ENCODE results near the gene CLCF1. TPM values are rescaled to one million over a fixed set of nuclear protein-coding genes. Genes with fewer than 3 reads are reported as not detected.
A peak's percentile ranks its signal among the peaks of the same experiment; 100 is the strongest.

CLCF1 gene
- total and polyA plus RNA-seq, 2 of the 13 experiments (the other 11 are each of a cell fraction or from before 2014, with no cell fraction given) = 0.49 to 0.78 TPM

DNA sequence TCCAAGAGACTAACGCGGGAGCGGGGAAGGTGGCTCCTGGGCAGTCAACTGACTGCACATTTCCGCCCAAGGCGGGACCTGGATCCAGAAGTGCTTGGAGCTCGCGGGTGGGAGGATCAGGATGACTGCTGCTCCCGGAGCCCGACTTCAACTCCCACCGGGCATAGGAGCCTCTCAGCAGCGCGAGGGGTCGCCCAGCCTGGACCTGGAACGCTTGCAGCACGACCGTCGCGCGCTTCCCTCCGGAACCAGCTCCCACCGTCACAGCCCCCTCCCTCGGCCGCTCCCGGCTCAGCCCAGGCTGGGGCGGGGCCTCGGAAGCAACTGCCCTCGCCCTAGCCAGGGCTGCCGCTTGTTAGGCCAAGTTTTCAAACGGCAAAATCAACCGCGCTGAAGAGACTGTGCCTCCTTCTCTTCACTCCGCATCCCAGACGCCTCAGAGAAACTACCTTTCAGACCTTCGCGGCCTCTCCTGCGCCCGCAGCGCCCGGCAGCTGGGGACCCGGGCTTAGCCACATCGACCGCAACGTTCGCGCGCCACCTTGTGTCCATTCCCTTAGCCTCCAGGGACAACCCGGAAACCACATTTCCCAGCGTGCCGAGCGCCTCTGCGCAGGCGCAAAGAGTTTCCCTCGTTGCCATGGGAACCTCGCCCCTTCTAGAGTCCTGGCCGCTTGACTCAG, 56.1 kb downstream of the CLCF1 start (continued):
- TF ChIP-seq MBNL3 (CRISPR knock-in tag; conservative IDR thresholded peaks at IDR 0.05) (no peak), MLLT10 (CRISPR knock-in tag; IDR thresholded peaks at IDR 0.05) (no peak), ZSCAN20 (CRISPR knock-in tag; IDR thresholded peaks at IDR 0.05; ENCODE audit: borderline replicate concordance) (peak; percentile 87; the same call in 1 of the 2 replicates), CBX1 (IDR thresholded peaks at IDR 0.05; ENCODE audit: low read depth) (no peak), SRSF1 (optimal IDR thresholded peaks at IDR 0.05; ENCODE audit: low read depth, low read length) (no peak), XRCC5 (optimal IDR thresholded peaks at IDR 0.05; ENCODE audit: low read length) (peak; percentile 80), FOXM1 (CRISPR knock-in tag; IDR thresholded peaks at IDR 0.05) (peak; percentile 69; the same call in 1 of the 2 replicates), SRSF4 (IDR thresholded peaks at IDR 0.05; ENCODE audit: low read depth, low read length, poor library complexity, severe bottlenecking) (no peak), ZMAT5 (CRISPR knock-in tag; IDR thresholded peaks at IDR 0.05; ENCODE audit: borderline replicate concordance, low read depth) (no peak), TBX2 (CRISPR knock-in tag; IDR thresholded peaks at IDR 0.05; ENCODE audit: borderline replicate concordance) (peak; percentile 81), SNAPC2 (CRISPR knock-in tag; IDR thresholded peaks at IDR 0.05) (no peak), HNRNPL (IDR thresholded peaks at IDR 0.05; ENCODE audit: low read depth, low read length) (0 out of 2 replicates have a peak, but pooled peaks have one; percentile 21), ELF4 (CRISPR knock-in tag; IDR thresholded peaks at IDR 0.05; ENCODE audit: borderline replicate concordance) (peak; percentile 87), SNRNP70 (IDR thresholded peaks at IDR 0.05; ENCODE audit: low read depth, low read length) (no peak), ELK4 (CRISPR knock-in tag; IDR thresholded peaks at IDR 0.05; ENCODE audit: borderline replicate concordance) (no peak)
- TF ChIP-seq, protein P1, sequence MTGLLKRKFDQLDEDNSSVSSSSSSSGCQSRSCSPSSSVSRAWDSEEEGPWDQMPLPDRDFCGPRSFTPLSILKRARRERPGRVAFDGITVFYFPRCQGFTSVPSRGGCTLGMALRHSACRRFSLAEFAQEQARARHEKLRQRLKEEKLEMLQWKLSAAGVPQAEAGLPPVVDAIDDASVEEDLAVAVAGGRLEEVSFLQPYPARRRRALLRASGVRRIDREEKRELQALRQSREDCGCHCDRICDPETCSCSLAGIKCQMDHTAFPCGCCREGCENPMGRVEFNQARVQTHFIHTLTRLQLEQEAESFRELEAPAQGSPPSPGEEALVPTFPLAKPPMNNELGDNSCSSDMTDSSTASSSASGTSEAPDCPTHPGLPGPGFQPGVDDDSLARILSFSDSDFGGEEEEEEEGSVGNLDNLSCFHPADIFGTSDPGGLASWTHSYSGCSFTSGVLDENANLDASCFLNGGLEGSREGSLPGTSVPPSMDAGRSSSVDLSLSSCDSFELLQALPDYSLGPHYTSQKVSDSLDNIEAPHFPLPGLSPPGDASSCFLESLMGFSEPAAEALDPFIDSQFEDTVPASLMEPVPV (CRISPR knock-in tag; IDR thresholded peaks at IDR 0.05) = 0 out of 2 replicates have a peak, but pooled peaks have one; percentile 55
- TF ChIP-seq, protein P2, sequence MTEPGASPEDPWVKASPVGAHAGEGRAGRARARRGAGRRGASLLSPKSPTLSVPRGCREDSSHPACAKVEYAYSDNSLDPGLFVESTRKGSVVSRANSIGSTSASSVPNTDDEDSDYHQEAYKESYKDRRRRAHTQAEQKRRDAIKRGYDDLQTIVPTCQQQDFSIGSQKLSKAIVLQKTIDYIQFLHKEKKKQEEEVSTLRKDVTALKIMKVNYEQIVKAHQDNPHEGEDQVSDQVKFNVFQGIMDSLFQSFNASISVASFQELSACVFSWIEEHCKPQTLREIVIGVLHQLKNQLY (CRISPR knock-in tag; IDR thresholded peaks at IDR 0.05) = no peak
- TF ChIP-seq, protein P3, sequence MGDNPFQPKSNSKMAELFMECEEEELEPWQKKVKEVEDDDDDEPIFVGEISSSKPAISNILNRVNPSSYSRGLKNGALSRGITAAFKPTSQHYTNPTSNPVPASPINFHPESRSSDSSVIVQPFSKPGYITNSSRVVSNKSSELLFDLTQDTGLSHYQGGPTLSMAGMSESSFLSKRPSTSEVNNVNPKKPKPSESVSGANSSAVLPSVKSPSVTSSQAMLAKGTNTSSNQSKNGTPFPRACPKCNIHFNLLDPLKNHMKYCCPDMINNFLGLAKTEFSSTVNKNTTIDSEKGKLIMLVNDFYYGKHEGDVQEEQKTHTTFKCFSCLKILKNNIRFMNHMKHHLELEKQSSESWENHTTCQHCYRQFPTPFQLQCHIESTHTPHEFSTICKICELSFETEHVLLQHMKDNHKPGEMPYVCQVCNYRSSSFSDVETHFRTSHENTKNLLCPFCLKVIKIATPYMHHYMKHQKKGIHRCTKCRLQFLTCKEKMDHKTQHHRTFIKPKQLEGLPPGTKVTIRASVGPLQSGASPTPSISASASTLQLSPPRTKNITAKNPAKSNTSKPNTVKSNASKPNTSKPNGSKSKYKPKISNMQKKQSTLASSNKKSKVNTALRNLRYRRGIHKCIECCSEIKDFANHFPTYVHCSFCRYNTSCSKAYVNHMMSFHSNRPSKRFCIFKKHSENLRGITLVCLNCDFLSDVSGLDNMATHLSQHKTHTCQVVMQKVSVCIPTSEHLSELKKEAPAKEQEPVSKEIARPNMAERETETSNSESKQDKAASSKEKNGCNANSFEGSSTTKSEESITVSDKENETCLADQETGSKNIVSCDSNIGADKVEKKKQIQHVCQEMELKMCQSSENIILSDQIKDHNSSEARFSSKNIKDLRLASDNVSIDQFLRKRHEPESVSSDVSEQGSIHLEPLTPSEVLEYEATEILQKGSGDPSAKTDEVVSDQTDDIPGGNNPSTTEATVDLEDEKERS (CRISPR knock-in tag; IDR thresholded peaks at IDR 0.05) = no peak; the same call in 1 of the 2 replicates
- TF ChIP-seq, protein P4, sequence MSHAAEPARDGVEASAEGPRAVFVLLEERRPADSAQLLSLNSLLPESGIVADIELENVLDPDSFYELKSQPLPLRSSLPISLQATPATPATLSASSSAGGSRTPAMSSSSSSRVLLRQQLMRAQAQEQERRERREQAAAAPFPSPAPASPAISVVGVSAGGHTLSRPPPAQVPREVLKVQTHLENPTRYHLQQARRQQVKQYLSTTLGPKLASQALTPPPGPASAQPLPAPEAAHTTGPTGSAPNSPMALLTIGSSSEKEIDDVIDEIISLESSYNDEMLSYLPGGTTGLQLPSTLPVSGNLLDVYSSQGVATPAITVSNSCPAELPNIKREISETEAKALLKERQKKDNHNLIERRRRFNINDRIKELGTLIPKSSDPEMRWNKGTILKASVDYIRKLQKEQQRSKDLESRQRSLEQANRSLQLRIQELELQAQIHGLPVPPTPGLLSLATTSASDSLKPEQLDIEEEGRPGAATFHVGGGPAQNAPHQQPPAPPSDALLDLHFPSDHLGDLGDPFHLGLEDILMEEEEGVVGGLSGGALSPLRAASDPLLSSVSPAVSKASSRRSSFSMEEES (CRISPR knock-in tag; IDR thresholded peaks at IDR 0.05) = peak; percentile 10; the same call in 1 of the 2 replicates
- TF ChIP-seq, protein P5, sequence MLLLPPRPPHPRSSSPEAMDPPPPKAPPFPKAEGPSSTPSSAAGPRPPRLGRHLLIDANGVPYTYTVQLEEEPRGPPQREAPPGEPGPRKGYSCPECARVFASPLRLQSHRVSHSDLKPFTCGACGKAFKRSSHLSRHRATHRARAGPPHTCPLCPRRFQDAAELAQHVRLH (CRISPR knock-in tag; IDR thresholded peaks at IDR 0.05; ENCODE audit: borderline replicate concordance, low read depth) = peak; percentile 36

Measured in HepG2 (cell line).